Mesenchymal stem cell (in vitro differentiated cells and primary cell): ENCODE measurements around the gene TEAD1.

Experiments used
- DNase-seq: peaks from one replicate; pipeline ENCODE4 v3.0.0-alpha.2; 2013
- H2AFZ ChIP-seq: one replicate; pipeline ENCODE4 v1.6.1; 2013; ENCODE audit warnings: low read depth, mild to moderate bottlenecking, control low read depth, inconsistent platforms, low read length, moderate library complexity
- H2AK5ac ChIP-seq: 2 replicates; pipeline ENCODE4 v1.6.1; 2013; ENCODE audit warnings: low read length, moderate library complexity, mild to moderate bottlenecking, inconsistent platforms; ENCODE audit not compliant: severe bottlenecking
- H2BK120ac ChIP-seq: one replicate; pipeline ENCODE4 v1.6.1; 2013; ENCODE audit warnings: low read depth, mild to moderate bottlenecking, inconsistent platforms, low read length, moderate library complexity
- H2BK12ac ChIP-seq, 2 experiments: one replicate each; pipeline ENCODE4 v1.6.1; 2013; ENCODE audit warnings: inconsistent platforms in 2 of 2, low read length in 2 of 2, mild to moderate bottlenecking in 2 of 2, moderate library complexity in 2 of 2, control low read depth in 1 of 2
- H2BK15ac ChIP-seq: one replicate; pipeline ENCODE4 v1.6.1; 2013; ENCODE audit warnings: mild to moderate bottlenecking, low read depth, inconsistent platforms; ENCODE audit not compliant: poor library complexity, severe bottlenecking
- H2BK5ac ChIP-seq: 2 replicates; pipeline ENCODE4 v1.6.1; 2013; ENCODE audit warnings: low read depth, mild to moderate bottlenecking, low read length, control low read depth, inconsistent platforms; ENCODE audit not compliant: poor library complexity, severe bottlenecking
- H3K14ac ChIP-seq, 2 experiments: one replicate each; pipeline ENCODE4 v1.6.1; 2013; ENCODE audit warnings: inconsistent platforms in 2 of 2, low read length in 2 of 2, control low read depth in 1 of 2, mild to moderate bottlenecking in 1 of 2, moderate library complexity in 1 of 2
- H3K18ac ChIP-seq, 2 experiments: one replicate each; pipeline ENCODE4 v1.6.1; 2013; ENCODE audit warnings: inconsistent platforms in 2 of 2, low read length in 2 of 2, control low read depth in 1 of 2, low read depth in 1 of 2, mild to moderate bottlenecking in 1 of 2
- H3K23ac ChIP-seq, 2 experiments: one replicate each; pipeline ENCODE4 v1.6.1; 2013; ENCODE audit warnings: inconsistent platforms in 2 of 2, low read length in 2 of 2, mild to moderate bottlenecking in 2 of 2, moderate library complexity in 2 of 2, control low read depth in 1 of 2
- H3K27ac ChIP-seq: 2 replicates; pipeline ENCODE4 v1.5.1; 2013; ENCODE audit warnings: mild to moderate bottlenecking, moderate library complexity, low read length, control low read depth, inconsistent platforms; ENCODE audit not compliant: poor library complexity, severe bottlenecking
- H3K27me3 ChIP-seq, 2 experiments: 2 replicates each; pipeline versions ENCODE4 v1.6.1 to v1.7.0; 2013; ENCODE audit warnings: low read length in 2 of 2, mild to moderate bottlenecking in 2 of 2, moderate library complexity in 2 of 2, control low read depth in 1 of 2, inconsistent platforms in 1 of 2; ENCODE audit not compliant: control insufficient read depth in 1 of 2, insufficient read depth in 1 of 2
- H3K36me3 ChIP-seq, 2 experiments: 2 replicates each; pipeline versions ENCODE4 v1.6.1 to v1.7.0; 2013; ENCODE audit warnings: low read length in 2 of 2, control low read depth in 1 of 2, inconsistent platforms in 1 of 2, low read depth in 1 of 2, mild to moderate bottlenecking in 1 of 2; ENCODE audit not compliant: insufficient read depth in 2 of 2, control insufficient read depth in 1 of 2
- H3K4ac ChIP-seq, 2 experiments: one replicate each; pipeline ENCODE4 v1.6.1; 2013; ENCODE audit warnings: inconsistent platforms in 2 of 2, low read length in 2 of 2, mild to moderate bottlenecking in 2 of 2, moderate library complexity in 2 of 2, control low read depth in 1 of 2, low read depth in 1 of 2
- H3K4me1 ChIP-seq: 2 replicates; pipeline ENCODE4 v1.6.1; 2013; ENCODE audit warnings: low read depth, low read length, control low read depth; ENCODE audit not compliant: control insufficient read depth, insufficient read depth
- H3K4me2 ChIP-seq: 2 replicates; pipeline ENCODE4 v1.6.1; 2013; ENCODE audit warnings: low read length, mild to moderate bottlenecking, inconsistent platforms; ENCODE audit not compliant: poor library complexity, severe bottlenecking
- H3K4me3 ChIP-seq, 2 experiments: 2 replicates each; pipeline versions ENCODE4 v1.5.1 to v1.7.0; 2013; ENCODE audit warnings: low read length in 2 of 2, mild to moderate bottlenecking in 2 of 2, control low read depth in 1 of 2, low read depth in 1 of 2; ENCODE audit not compliant: insufficient read depth in 1 of 2
- H3K79me1 ChIP-seq: replicated peaks from 2 replicates; pipeline ENCODE4 v1.6.1; 2013; ENCODE audit warnings: mild to moderate bottlenecking, control low read depth, low read length, inconsistent platforms; ENCODE audit not compliant: poor library complexity, severe bottlenecking
- H3K9ac ChIP-seq: 2 replicates; pipeline ENCODE4 v1.7.0; 2013; ENCODE audit warnings: mild to moderate bottlenecking, low read length, moderate library complexity
- H3K9me3 ChIP-seq: 2 replicates; pipeline ENCODE4 v1.7.0; 2013; ENCODE audit warnings: mild to moderate bottlenecking, low read length; ENCODE audit not compliant: control insufficient read depth
- H4K8ac ChIP-seq: one replicate; pipeline ENCODE4 v1.6.1; 2013; ENCODE audit warnings: inconsistent platforms, mild to moderate bottlenecking, low read length, moderate library complexity
- H4K91ac ChIP-seq: one replicate; pipeline ENCODE4 v1.6.1; 2013; ENCODE audit warnings: mild to moderate bottlenecking, low read length, inconsistent platforms
- WGBS: methylation state at CpG from one replicate; pipeline ENCODE4 v1.1.7; 2013; ENCODE audit warnings: mixed read lengths; 5-methylcytosine and 5-hydroxymethylcytosine counted together

Gene TEAD1

DNA sequence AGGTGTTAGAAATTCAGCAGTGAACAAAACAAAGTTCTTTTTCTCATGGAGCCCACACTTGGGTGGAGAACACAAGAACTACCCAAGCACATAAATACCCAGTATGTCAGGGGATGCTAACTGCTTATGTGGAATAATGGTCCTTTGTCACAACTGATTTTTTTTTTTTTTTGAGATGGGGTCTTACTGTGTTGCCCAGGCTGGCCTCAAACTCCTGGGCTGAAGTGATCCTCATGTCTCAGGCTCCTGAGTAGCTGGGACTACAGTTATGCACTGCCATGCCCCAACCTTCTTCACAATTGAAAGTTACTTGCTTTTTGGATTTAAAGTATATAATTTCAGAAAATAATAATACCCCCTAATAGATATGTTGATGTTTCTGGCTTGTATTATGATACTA is 212.3 kb downstream of the TEAD1 start:
- no peak overlapping the region for H4K91ac ChIP-seq
- H3K4me1 ChIP-seq = peaks cover 6% of the 10 kb centered on the region
- no peak for DNase-seq
- H3K9ac ChIP-seq = no peak overlapping the region
- H3K18ac ChIP-seq = no peak overlapping the region
- no peak overlapping the region for H3K4ac ChIP-seq
- H3K79me1 ChIP-seq = peaks cover 36% of the 10 kb centered on the region
- no peak overlapping the region for H3K14ac ChIP-seq
- no peak overlapping the region for H3K4me3 ChIP-seq
- no peak overlapping the region for H2AFZ ChIP-seq
- peaks cover 32 to 65% of the 10 kb centered on the region in 2 experiments for H3K36me3 ChIP-seq
- H2AK5ac ChIP-seq = no peak overlapping the region
- H2BK12ac ChIP-seq = no peak overlapping the region
- no peaks in the 10 kb centered on the region for H3K27me3 ChIP-seq
- no peak overlapping the region for H2BK120ac ChIP-seq
- H2BK5ac ChIP-seq = no peak overlapping the region
- H4K8ac ChIP-seq = no peak overlapping the region
- no peaks in the 10 kb centered on the region for H3K9me3 ChIP-seq
- no peak overlapping the region for H3K27ac ChIP-seq
- no peak overlapping the region for H2BK15ac ChIP-seq
- H3K23ac ChIP-seq = no peak overlapping the region
- H3K4me2 ChIP-seq = no peak overlapping the region

- Histone ChIP-seq H3K9me3 (no peaks in the 10 kb centered on the region), H3K27ac (peak overlapping the region; percentile 74), H2BK5ac (no peak overlapping the region), H4K8ac (peak overlapping the region; percentile 19), H2BK12ac (no peak overlapping the region), H2AFZ (no peak overlapping the region), H3K18ac (peak overlapping the region in 1 of 2 experiments; percentile 56), H3K4ac (peak overlapping the region in 1 of 2 experiments; percentile 43), H3K4me3 (no peak overlapping the region), H3K14ac (no peak overlapping the region), H3K23ac (no peak overlapping the region), H3K36me3 (peaks cover 27 to 54% of the 10 kb centered on the region in 2 experiments), H3K4me2 (no peak overlapping the region), H3K27me3 (no peaks in the 10 kb centered on the region), H4K91ac (no peak overlapping the region), H3K79me1 (peaks cover 38% of the 10 kb centered on the region), H2BK120ac (no peak overlapping the region), H3K9ac (peak overlapping the region; percentile 78), H3K4me1 (peaks cover 14% of the 10 kb centered on the region), H2AK5ac (peak overlapping the region; percentile 62), H2BK15ac (no peak overlapping the region)
- DNase-seq = peak; percentile 90
- WGBS = 16% methylated on average over 6 of the region's 6 CpGs
Observed at GRCh38 chr11:12888525-12889158, 214.4 kb downstream of the TEAD1 start.

DNA sequence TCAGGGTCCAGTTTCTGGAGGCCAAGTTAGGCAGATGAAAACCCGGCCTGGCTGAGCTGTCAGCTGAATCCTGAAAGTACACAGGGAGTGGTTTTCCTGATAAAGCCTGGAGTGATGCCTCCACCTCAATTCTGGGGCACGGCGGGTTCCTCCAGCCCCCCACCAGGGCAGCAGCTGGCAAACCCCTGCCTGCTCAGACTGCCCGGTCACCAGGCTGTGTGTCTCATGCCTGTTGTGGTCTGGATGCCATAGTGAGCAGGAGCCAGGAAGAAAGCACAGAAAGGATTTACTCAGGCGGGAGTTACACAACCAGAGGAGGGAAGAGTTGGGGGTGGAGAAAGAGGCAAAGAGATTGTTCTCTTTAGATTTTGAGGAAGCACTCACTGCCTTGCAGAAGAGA is 215.0 kb downstream of the TEAD1 start:
- Histone ChIP-seq H3K23ac (no peak overlapping the region), H3K27ac (peak overlapping the region; percentile 74), H2BK120ac (no peak overlapping the region), H3K4me3 (no peak overlapping the region), H2BK5ac (no peak overlapping the region), H2BK15ac (peak overlapping the region; percentile 26), H3K79me1 (peaks cover 37% of the 10 kb centered on the region), H4K8ac (peak overlapping the region; percentile 57), H3K4me1 (peaks cover 16% of the 10 kb centered on the region), H2AK5ac (no peak overlapping the region), H2BK12ac (peak overlapping the region in 1 of 2 experiments; percentile 88), H3K36me3 (peaks cover 23 to 52% of the 10 kb centered on the region in 2 experiments), H3K4ac (peak overlapping the region; percentile 25 to 32), H3K4me2 (no peak overlapping the region), H3K9ac (peak overlapping the region; percentile 78), H3K27me3 (no peaks in the 10 kb centered on the region), H3K18ac (peak overlapping the region in 1 of 2 experiments; percentile 91), H3K14ac (no peak overlapping the region), H2AFZ (no peak overlapping the region), H3K9me3 (no peaks in the 10 kb centered on the region), H4K91ac (no peak overlapping the region)
- WGBS = 80% methylated on average over 5 of the region's 5 CpGs
- peak; percentile 79 for DNase-seq

- H3K4me3 ChIP-seq = no peak overlapping the region
- no peak overlapping the region for H3K14ac ChIP-seq
- H3K36me3 ChIP-seq = peaks cover 27 to 55% of the 10 kb centered on the region in 2 experiments
- H3K9ac ChIP-seq = peak overlapping the region; percentile 12
- H3K27me3 ChIP-seq = no peaks in the 10 kb centered on the region
- no peak overlapping the region for H3K23ac ChIP-seq
- H3K4ac ChIP-seq = no peak overlapping the region
- no peaks in the 10 kb centered on the region for H3K9me3 ChIP-seq
- H4K8ac ChIP-seq = no peak overlapping the region
- no peak overlapping the region for H2AFZ ChIP-seq
- no peak overlapping the region for H2BK15ac ChIP-seq
- no peak overlapping the region for H3K18ac ChIP-seq
- H3K27ac ChIP-seq = no peak overlapping the region
- DNase-seq = no peak
- H3K4me1 ChIP-seq = peaks cover 16% of the 10 kb centered on the region
- H2AK5ac ChIP-seq = no peak overlapping the region
- 86% methylated on average over 5 of the region's 5 CpGs for WGBS
- H4K91ac ChIP-seq = no peak overlapping the region
- H2BK12ac ChIP-seq = no peak overlapping the region
- peaks cover 35% of the 10 kb centered on the region for H3K79me1 ChIP-seq
- H2BK5ac ChIP-seq = no peak overlapping the region
- no peak overlapping the region for H2BK120ac ChIP-seq
- no peak overlapping the region for H3K4me2 ChIP-seq
Observed at GRCh38 chr11:12890476-12890875, 216.3 kb downstream of the TEAD1 start.
